Body of pancreas (tissue), 4 donors: ENCODE data around the gene EPHA8. TPM values are rescaled to one million over a fixed set of nuclear protein-coding genes. Genes with fewer than 3 reads are reported as not detected.

Experiments used
- ATAC-seq: fragments of 150-250 bp; one replicate; pipeline ENCODE4 v1.9.1; 2016
- DNase-seq, 4 donors: peaks; one replicate each; pipeline ENCODE4 v3.0.0-alpha.2; 2019
- H3K27ac ChIP-seq, 4 donors: fragments of 200-600 bp; sonication (generic); 1 replicate in 3 of 4; 2 replicates in 1 of 4; pipeline versions ENCODE4 v1.5.1 to v1.6.1; 2016 to 2019; ENCODE audit warnings: mild to moderate bottlenecking in 1 of 4, mixed read lengths in 1 of 4, moderate library complexity in 1 of 4
- H3K27me3 ChIP-seq, 2 donors: fragments of 200-600 bp; sonication (generic); one replicate each; pipeline ENCODE4 v1.6.0; 2016; ENCODE audit warnings: mild to moderate bottlenecking in 1 of 2
- H3K36me3 ChIP-seq, 2 donors: fragments of 200-600 bp; sonication (generic); replicated peaks in 1 of 2; 2 replicates each; pipeline ENCODE4 v1.5.1; 2016; ENCODE audit warnings: low read depth in 2 of 2; ENCODE audit not compliant: insufficient read depth in 1 of 2
- H3K4me1 ChIP-seq: fragments of 200-600 bp; sonication (generic); one replicate; pipeline ENCODE4 v1.6.0; 2016
- H3K4me3 ChIP-seq, 2 donors: fragments of 200-600 bp; sonication (generic); 1 replicate in 1 of 2; 2 replicates in 1 of 2; pipeline ENCODE4 v1.5.1; 2016 to 2019
- H3K9me3 ChIP-seq, 3 donors: fragments of 200-600 bp; sonication (generic); 1 replicate in 2 of 3; 2 replicates in 1 of 3; pipeline ENCODE4 v1.5.1; 2016
- POLR2A ChIP-seq, 3 donors: fragments of 450-650 bp; IDR thresholded peaks; one replicate each; pipeline ENCODE4 v1.6.1; 2016; ENCODE audit warnings: antibody characterized with exemption in 3 of 3, mild to moderate bottlenecking in 2 of 3
- WGBS, 2 donors: methylation state at CpG; one replicate each; pipeline ENCODE4 v1.1.5; 2017; 5-methylcytosine and 5-hydroxymethylcytosine counted together
- intact Hi-C: fragments of 100-400 bp; cut with DNase I; formaldehyde crosslinking; loops from one replicate; pipeline ENCODE4 v1.15.1; 2023
- total RNA-seq, 2 donors: library from RNA; depleted of rRNA; stranded (reverse); fragments of >200 nt; gene quantifications; one replicate each; pipeline ENCODE4 v1.1.0, GENCODE V29; 2016
- TF ChIP-seq, protein P1 (sequence below), 7 experiments: fragments of 450-650 bp in 4 of 7; fragments of 200-600 bp in 3 of 7; sonication (generic) in 3 of 7; IDR thresholded peaks; one replicate each; pipeline ENCODE4 v1.5.1; 2016 to 2019; ENCODE audit warnings: antibody characterized with exemption in 7 of 7

The EPHA8 gene
- total RNA-seq, 2 donors from 2014 or later, result 0.52 to 0.66 TPM

DNA sequence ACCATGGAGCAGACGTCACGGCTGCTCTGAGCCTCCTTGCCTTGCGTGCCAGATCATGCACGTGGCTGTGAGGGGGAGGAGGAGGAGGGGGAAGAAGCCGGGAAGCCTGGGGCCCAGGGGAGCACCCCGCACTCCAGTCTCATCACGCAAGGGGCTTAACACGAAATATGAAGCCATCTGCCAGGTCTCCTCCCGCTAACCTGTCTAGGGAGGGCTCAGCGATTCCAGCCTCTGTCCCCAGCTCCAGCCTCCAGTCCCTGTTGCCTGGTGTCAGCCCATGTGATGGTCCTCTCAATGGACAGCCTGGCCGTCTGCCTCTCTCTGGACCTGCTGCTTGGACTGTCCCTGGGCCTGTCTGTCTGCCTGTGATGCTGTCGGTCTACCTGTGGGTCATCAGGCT is 50.7 kb downstream of the EPHA8 start:
- intact Hi-C loops, result no loop called here
- Histone ChIP-seq H3K27ac (no peak overlapping the region), H3K27me3 (peaks cover 0 to 6% of the 10 kb centered on the region in 2 donors), H3K36me3 (no peaks in the 10 kb centered on the region), H3K4me1 (no peaks in the 10 kb centered on the region), H3K9me3 (no peaks in the 10 kb centered on the region), H3K4me3 (no peak overlapping the region)
- no peak for TF ChIP-seq POLR2A (IDR thresholded peaks at IDR 0.05)
- TF ChIP-seq, protein P1, sequence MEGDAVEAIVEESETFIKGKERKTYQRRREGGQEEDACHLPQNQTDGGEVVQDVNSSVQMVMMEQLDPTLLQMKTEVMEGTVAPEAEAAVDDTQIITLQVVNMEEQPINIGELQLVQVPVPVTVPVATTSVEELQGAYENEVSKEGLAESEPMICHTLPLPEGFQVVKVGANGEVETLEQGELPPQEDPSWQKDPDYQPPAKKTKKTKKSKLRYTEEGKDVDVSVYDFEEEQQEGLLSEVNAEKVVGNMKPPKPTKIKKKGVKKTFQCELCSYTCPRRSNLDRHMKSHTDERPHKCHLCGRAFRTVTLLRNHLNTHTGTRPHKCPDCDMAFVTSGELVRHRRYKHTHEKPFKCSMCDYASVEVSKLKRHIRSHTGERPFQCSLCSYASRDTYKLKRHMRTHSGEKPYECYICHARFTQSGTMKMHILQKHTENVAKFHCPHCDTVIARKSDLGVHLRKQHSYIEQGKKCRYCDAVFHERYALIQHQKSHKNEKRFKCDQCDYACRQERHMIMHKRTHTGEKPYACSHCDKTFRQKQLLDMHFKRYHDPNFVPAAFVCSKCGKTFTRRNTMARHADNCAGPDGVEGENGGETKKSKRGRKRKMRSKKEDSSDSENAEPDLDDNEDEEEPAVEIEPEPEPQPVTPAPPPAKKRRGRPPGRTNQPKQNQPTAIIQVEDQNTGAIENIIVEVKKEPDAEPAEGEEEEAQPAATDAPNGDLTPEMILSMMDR (IDR thresholded peaks at IDR 0.05), result no peak
- DNase-seq (no peak), ATAC-seq (no peak)
- WGBS, 2 donors, result 42 to 43% methylated on average over 6 to 11 of the region's 12 CpGs

DNA sequence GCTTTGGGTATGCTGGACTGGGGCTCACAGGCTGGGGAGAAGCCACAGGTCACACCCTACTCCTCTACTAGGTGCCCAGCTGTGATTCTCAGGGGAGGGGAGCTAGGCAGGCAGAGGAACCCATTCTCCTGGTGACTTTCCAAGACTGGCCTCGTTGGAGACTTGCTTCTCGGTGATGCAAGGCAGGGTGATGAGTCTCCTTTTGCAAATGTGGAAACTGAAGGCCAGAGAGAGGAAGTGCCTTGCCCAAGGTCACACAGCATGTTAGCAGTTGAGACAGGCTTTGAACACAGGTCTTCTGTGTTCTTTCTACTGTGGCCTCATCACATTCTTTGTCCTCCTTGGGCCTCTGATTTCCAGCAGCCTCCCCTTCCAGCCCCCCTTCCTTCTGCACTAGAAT is 52.6 kb downstream of the EPHA8 start:
- TF ChIP-seq, protein P1 (IDR thresholded peaks at IDR 0.05), result no peak
- no peak for TF ChIP-seq POLR2A (IDR thresholded peaks at IDR 0.05)
- ATAC-seq (no peak), DNase-seq (no peak)
- WGBS, 2 donors, result 49 to 73% methylated on average over 2 of the region's 2 CpGs
- intact Hi-C loops, result no loop called here
- Histone ChIP-seq H3K27me3 (peaks cover 0 to 6% of the 10 kb centered on the region in 2 donors), H3K4me1 (no peaks in the 10 kb centered on the region), H3K27ac (no peak overlapping the region), H3K36me3 (no peaks in the 10 kb centered on the region), H3K9me3 (no peaks in the 10 kb centered on the region), H3K4me3 (no peak overlapping the region)

DNA sequence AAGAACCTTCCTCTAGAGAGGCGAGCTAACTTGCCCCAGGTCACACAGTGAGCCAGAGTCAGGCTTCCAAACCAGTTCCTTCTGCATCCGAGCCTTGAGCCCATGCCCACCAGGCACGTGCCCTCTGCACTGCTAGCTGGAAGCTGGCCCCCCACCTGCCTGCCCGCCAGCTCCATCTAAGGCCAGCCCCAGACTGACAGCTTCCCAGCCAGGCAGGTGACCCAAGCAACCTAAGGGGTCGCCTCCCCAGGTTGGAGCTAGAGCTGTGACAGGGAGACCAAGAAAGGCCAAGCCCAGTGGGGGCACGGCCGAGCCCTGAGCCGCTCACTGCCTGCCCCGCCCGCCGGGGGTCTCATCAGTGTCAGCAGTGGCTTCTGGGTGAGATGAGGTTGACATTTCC is 53.3 kb downstream of the EPHA8 start:
- TF ChIP-seq, protein P1 (IDR thresholded peaks at IDR 0.05), result no peak
- no peak for TF ChIP-seq POLR2A (IDR thresholded peaks at IDR 0.05)
- Histone ChIP-seq H3K9me3 (no peaks in the 10 kb centered on the region), H3K27me3 (peaks cover 0 to 6% of the 10 kb centered on the region in 2 donors), H3K4me3 (no peak overlapping the region), H3K4me1 (no peaks in the 10 kb centered on the region), H3K27ac (no peak overlapping the region), H3K36me3 (no peaks in the 10 kb centered on the region)
- intact Hi-C loops, result no loop called here
- WGBS, 2 donors, result 53 to 64% methylated on average over 2 to 10 of the region's 11 CpGs
- DNase-seq (no peak), ATAC-seq (no peak)

DNA sequence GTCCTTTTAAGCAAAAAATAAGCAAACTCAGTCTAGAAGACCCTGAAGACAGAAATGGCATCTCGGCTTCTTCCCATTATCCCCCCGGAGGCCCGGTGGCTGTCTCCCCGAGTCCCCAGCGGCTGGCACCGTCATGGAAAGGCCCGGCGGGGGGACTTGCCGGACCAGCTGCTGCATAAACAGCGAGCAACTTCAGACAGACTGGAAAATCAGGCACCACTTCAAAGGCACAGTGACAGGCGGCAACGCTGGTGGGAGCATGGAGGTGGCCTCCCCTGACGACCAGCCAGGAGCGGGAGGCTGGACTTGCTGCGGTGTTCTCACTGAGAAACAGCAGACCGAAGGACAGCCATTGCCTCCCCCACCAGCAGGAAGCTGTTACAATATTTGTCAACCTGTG is 54.8 kb downstream of the EPHA8 start:
- H3K27ac ChIP-seq, result no peak overlapping the region
- H3K27me3 ChIP-seq, result no peaks in the 10 kb centered on the region
- no peak for ATAC-seq
- TF ChIP-seq, protein P1 (IDR thresholded peaks at IDR 0.05), result no peak
- TF ChIP-seq POLR2A (IDR thresholded peaks at IDR 0.05), result no peak
- no peaks in the 10 kb centered on the region for H3K9me3 ChIP-seq
- intact Hi-C loops, result no loop called here
- H3K4me1 ChIP-seq, result no peaks in the 10 kb centered on the region
- H3K4me3 ChIP-seq, result no peak overlapping the region
- no peaks in the 10 kb centered on the region for H3K36me3 ChIP-seq
- no peak for DNase-seq
- WGBS, 2 donors, result 27 to 38% methylated on average over 9 to 16 of the region's 16 CpGs

DNA sequence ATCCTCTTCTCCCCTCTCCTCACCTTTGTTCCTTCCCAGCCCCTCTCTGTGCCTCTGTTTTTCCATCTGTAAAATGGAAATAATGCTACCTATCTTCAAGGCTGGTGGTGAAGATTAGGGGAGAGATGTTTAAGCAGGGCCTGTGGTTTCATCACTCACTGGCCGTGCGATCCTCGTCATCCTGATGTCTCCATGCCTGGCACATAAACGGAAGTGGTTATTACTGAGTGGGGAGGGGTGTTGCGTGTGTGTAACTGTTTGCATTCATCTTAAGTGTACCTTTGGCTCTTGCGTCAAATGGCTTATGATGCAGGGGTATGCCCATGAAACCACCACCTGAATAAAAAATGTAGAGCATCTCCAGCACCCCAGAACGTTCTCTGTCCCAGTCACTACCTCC is 56.0 kb downstream of the EPHA8 start:
- Histone ChIP-seq H3K9me3 (no peaks in the 10 kb centered on the region), H3K4me3 (no peak overlapping the region), H3K27me3 (no peaks in the 10 kb centered on the region), H3K27ac (no peak overlapping the region), H3K4me1 (no peaks in the 10 kb centered on the region), H3K36me3 (no peaks in the 10 kb centered on the region)
- TF ChIP-seq POLR2A (IDR thresholded peaks at IDR 0.05), result no peak
- TF ChIP-seq, protein P1 (IDR thresholded peaks at IDR 0.05), result no peak
- no peak for DNase-seq
- intact Hi-C loops, result no loop called here
- WGBS, 2 donors, result 71 to 80% methylated on average over 7 of the region's 7 CpGs
- ATAC-seq, result no peak
